ENCODE results near the gene BMP3. TPM values are rescaled to one million over a fixed set of nuclear protein-coding genes. Genes with fewer than 3 reads are reported as not detected.

The BMP3 gene
- total RNA-seq, 4 donors from 2014 or later = 1.3 TPM; not detected in 3

DNA sequence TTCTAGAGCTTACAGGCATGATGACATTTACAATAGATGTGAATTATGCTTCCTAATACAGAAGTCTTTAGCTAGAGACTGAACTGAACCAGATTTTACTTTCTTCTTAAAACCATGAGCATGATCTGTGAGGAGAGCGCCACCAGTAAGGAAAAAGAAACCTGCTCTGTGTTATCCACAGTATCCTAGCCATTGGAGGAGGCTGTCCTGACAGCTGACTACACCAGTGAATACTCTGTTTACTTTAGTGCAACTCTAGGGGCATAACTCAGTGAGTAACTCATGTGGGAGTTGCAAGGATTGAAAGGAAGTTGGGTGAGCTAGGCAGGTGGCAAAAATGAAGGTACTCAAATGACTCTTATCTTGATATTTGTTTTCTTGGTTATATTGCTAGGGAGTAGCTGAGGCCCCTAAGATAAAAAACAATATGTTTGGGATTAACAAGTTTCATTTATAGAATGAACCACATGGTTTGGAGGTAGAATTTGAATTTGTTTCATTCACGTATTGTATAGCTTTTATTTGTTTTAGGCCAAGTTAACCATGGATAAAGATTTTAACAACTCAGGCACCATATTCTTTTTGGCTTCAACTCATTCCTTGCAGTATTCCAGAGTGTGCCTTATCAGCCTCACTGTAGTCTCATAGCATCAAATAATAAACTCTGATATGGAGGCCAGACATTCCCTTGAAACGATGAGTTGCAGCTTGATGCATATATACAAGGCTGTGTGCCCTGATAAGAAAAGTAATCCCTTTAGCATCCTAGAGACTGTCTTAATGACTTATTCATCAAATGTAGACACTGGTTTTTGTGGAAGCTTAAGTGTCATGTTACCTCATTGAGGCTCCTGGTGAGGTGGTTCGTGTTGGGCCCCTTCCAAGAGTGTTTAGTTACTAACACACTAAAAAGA lies 2.5 kb downstream of the BMP3 start:
- H3K4me1 ChIP-seq = peaks cover 0 to 7% of the 10 kb centered on the region in 2 donors
- H3K27ac ChIP-seq = no peak overlapping the region
- H3K9me3 ChIP-seq = no peaks in the 10 kb centered on the region
- no peaks in the 10 kb centered on the region for H3K36me3 ChIP-seq
- H3K27me3 ChIP-seq = peaks cover 0 to 22% of the 10 kb centered on the region in 2 donors
- no peak for TF ChIP-seq POLR2A (IDR thresholded peaks at IDR 0.05)
- TF ChIP-seq, protein P1, sequence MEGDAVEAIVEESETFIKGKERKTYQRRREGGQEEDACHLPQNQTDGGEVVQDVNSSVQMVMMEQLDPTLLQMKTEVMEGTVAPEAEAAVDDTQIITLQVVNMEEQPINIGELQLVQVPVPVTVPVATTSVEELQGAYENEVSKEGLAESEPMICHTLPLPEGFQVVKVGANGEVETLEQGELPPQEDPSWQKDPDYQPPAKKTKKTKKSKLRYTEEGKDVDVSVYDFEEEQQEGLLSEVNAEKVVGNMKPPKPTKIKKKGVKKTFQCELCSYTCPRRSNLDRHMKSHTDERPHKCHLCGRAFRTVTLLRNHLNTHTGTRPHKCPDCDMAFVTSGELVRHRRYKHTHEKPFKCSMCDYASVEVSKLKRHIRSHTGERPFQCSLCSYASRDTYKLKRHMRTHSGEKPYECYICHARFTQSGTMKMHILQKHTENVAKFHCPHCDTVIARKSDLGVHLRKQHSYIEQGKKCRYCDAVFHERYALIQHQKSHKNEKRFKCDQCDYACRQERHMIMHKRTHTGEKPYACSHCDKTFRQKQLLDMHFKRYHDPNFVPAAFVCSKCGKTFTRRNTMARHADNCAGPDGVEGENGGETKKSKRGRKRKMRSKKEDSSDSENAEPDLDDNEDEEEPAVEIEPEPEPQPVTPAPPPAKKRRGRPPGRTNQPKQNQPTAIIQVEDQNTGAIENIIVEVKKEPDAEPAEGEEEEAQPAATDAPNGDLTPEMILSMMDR (IDR thresholded peaks at IDR 0.05) = no peak
- H3K4me3 ChIP-seq = no peak overlapping the region
- intact Hi-C loops (cut with DNase I; ENCODE audit: low total_unique reads) = no loop called here
- no peak for DNase-seq

DNA sequence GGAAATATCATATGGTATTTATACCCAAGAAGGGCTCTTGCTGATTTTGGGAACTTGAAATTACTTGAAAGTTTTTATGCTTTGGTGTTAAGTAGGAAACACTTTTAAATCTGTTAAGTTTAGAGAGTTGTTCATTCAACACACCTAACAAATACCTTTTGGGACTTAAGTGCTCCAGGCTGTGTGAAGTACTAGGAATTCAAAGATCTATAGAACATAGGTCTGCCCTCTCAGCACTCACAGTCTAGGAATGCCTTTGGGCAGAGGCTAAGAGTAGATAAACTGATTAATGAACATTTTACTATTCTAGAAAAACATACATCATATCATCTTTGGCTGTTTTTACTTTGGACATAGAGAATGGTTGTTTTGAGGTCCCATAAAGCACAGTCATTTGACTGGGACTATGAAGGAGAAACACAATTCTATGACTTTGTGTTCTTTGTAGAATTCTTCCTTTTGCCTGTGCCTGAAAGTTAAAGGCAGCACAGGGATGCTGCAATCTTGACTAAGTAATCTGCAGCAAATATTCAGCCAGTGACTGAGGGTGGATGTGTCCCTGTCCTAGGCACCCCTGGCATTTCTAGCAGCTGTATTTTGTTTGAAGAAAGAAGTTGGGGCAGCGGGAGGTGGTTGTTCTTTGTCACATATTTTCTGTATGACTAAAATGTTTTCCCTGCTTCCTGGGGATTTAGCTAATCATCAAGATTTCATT lies 8.3 kb downstream of the BMP3 start:
- Histone ChIP-seq H3K36me3 (no peaks in the 10 kb centered on the region), H3K4me1 (no peaks in the 10 kb centered on the region), H3K9me3 (no peaks in the 10 kb centered on the region), H3K27me3 (no peaks in the 10 kb centered on the region), H3K4me3 (no peak overlapping the region), H3K27ac (no peak overlapping the region)
- TF ChIP-seq, protein P1 (IDR thresholded peaks at IDR 0.05) = no peak
- TF ChIP-seq POLR2A (IDR thresholded peaks at IDR 0.05) = no peak
- intact Hi-C loops (cut with DNase I; ENCODE audit: low total_unique reads) = no loop called here
- DNase-seq = no peak

DNA sequence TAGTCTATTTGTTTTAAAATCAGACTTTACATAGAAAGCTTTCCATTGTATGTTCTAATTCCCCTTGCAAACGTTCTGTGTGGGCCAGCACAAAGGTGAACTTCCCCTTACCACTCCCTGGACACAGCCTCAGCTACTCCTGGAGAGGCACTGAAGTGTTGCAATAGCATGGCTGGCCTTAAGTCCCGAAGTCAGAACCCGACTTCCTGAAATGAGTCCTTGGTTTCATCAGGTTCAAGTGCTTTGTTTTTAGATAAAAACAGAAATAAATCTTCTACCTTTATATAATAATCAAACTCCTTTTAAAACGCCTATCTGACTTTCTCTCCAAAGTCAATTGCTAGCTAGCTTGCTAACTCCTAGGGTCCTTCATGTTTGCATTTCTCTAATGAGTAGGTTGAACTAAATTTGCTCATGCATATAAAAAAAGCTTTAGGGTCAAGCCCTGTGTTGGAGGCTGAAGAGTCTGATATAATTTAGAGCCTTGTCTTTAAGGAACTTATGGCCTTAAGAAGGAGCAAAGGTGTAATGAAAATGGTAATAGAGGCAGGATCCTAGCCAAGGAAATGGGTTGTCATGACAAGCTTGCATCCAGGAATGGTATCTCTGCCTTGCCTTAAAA lies 9.0 kb downstream of the BMP3 start:
- DNase-seq = no peak
- no peak overlapping the region for H3K4me3 ChIP-seq
- intact Hi-C loops (cut with DNase I; ENCODE audit: low total_unique reads) = no loop called here
- H3K36me3 ChIP-seq = no peaks in the 10 kb centered on the region
- H3K4me1 ChIP-seq = no peaks in the 10 kb centered on the region
- no peak for TF ChIP-seq POLR2A (IDR thresholded peaks at IDR 0.05)
- TF ChIP-seq, protein P1 (IDR thresholded peaks at IDR 0.05) = no peak
- no peaks in the 10 kb centered on the region for H3K27me3 ChIP-seq
- H3K9me3 ChIP-seq = no peaks in the 10 kb centered on the region
- H3K27ac ChIP-seq = no peak overlapping the region

DNA sequence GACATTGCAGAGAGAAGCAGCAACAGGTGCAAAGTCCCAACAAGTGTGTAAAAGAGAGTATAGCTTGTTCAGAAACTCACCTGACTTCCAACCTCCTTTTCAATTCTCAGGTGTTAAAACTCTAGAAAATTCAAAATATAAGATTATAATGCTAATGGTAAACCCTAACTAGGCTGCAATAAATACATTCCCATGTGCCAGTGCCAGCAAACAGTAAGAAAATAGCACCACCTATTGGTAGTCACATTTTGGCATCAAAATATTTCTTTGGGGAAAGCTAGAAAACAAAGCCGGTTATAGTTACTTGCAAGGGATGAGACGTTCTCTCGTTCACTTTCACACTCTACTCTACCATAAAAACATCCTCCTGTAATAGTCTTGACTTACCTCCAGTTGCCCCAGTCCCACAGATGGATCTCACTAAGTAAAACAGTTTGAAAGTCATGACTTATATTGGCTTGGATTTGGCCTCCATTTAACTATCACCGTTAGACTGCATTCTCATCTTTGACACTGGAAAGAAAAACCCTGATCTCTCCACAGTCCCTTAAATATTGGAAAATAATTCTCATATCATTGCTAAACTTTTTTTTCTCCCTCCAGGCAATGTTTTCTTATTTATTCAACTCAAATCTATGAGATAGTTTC lies 9.6 kb downstream of the BMP3 start:
- intact Hi-C loops (cut with DNase I; ENCODE audit: low total_unique reads) = no loop called here
- DNase-seq = no peak
- Histone ChIP-seq H3K4me3 (no peak overlapping the region), H3K9me3 (no peaks in the 10 kb centered on the region), H3K27ac (no peak overlapping the region), H3K36me3 (no peaks in the 10 kb centered on the region), H3K27me3 (no peaks in the 10 kb centered on the region), H3K4me1 (no peaks in the 10 kb centered on the region)
- TF ChIP-seq, protein P1 (IDR thresholded peaks at IDR 0.05) = peak in 2 of 4 experiments; percentile 31 to 33
- no peak for TF ChIP-seq POLR2A (IDR thresholded peaks at IDR 0.05)
